IMR-90 (cell line): ENCODE measurements around the gene AFAP1L2. TPM values are rescaled to one million over a fixed set of nuclear protein-coding genes. Genes with fewer than 3 reads are reported as not detected.

Experiments used
- ATAC-seq: fragments of 200-7000 bp; cut with Tn5 transposase; 2 replicates; pipeline ENCODE4 v1.9.1; 2020; ENCODE audit warnings: low read depth, mild to moderate bottlenecking, moderate library complexity
- BruUV-seq: library from RNA; stranded (reverse); fragments of 400-500 nt; replicated peaks from 2 replicates; lab custom pipeline; 2021; lab: Mats Ljungman, UMichigan
- CTCF ChIA-PET: fragments of 300-600 bp; formaldehyde crosslinking; extraction: SDS; loops from one replicate; lab custom pipeline; 2021; ENCODE audit warnings: antibody characterized with exemption; lab: Yijun Ruan, JAX
- POLR2A ChIA-PET: fragments of 300-600 bp; sonication (Branson Sonifier 250); formaldehyde crosslinking; loops from one replicate; lab custom pipeline; 2022; ENCODE audit warnings: antibody characterized with exemption; ENCODE audit not compliant: unreplicated experiment; lab: Charles Lee
- DNase-seq: peaks from one replicate; pipeline ENCODE4 v3.0.0; 2013
- H2AFZ ChIP-seq: replicated peaks from 2 replicates; pipeline ENCODE3; 2013; ENCODE audit warnings: low read length, mild to moderate bottlenecking; ENCODE audit not compliant: poor library complexity
- H2AK5ac ChIP-seq: 2 replicates; pipeline ENCODE4 v1.6.1; 2013; ENCODE audit warnings: low read depth, low read length, inconsistent platforms
- H2AK9ac ChIP-seq: replicated peaks from 2 replicates; pipeline ENCODE3; 2013; ENCODE audit warnings: mild to moderate bottlenecking, low read depth, low read length, moderate library complexity; ENCODE audit not compliant: poor library complexity
- H2BK120ac ChIP-seq: 2 replicates; pipeline ENCODE4 v1.6.1; 2013; ENCODE audit warnings: low read depth, low read length, inconsistent platforms
- H2BK15ac ChIP-seq: 3 replicates; pipeline ENCODE4 v1.6.1; 2013; ENCODE audit warnings: low read depth, low read length, inconsistent platforms
- H2BK20ac ChIP-seq: 2 replicates; pipeline ENCODE4 v1.6.1; 2013; ENCODE audit warnings: low read depth, mild to moderate bottlenecking, inconsistent platforms, low read length, moderate library complexity
- H2BK5ac ChIP-seq: 2 replicates; pipeline ENCODE4 v1.6.1; 2013; ENCODE audit warnings: mild to moderate bottlenecking, low read depth, low read length, inconsistent platforms; ENCODE audit not compliant: poor library complexity, severe bottlenecking
- H3K14ac ChIP-seq: replicated peaks from 2 replicates; pipeline ENCODE4 v1.6.1; 2013; ENCODE audit warnings: low read depth, low read length, inconsistent platforms
- H3K18ac ChIP-seq: 2 replicates; pipeline ENCODE4 v1.6.1; 2013; ENCODE audit warnings: low read depth, low read length, control low read depth
- H3K23ac ChIP-seq: 2 replicates; pipeline ENCODE4 v1.6.1; 2013; ENCODE audit warnings: low read depth, low read length, inconsistent platforms
- H3K27ac ChIP-seq: 2 replicates; pipeline ENCODE4 v1.5.1; 2013; ENCODE audit warnings: mild to moderate bottlenecking, control low read depth, low read length; ENCODE audit not compliant: insufficient read depth
- H3K27me3 ChIP-seq: 2 replicates; pipeline ENCODE4 v1.6.1; 2013; ENCODE audit warnings: low read length; ENCODE audit not compliant: control insufficient read depth, insufficient read depth
- H3K36me3 ChIP-seq: 2 replicates; pipeline ENCODE4 v1.6.1; 2013; ENCODE audit warnings: low read length, mixed read lengths; ENCODE audit not compliant: control insufficient read depth, insufficient read depth
- H3K4ac ChIP-seq: 2 replicates; pipeline ENCODE4 v1.6.1; 2013; ENCODE audit warnings: low read depth, low read length, inconsistent platforms
- H3K4me1 ChIP-seq: 2 replicates; pipeline ENCODE4 v1.6.1; 2013; ENCODE audit warnings: low read length, mixed read lengths; ENCODE audit not compliant: control insufficient read depth, insufficient read depth
- H3K4me2 ChIP-seq: 2 replicates; pipeline ENCODE4 v1.6.1; 2013; ENCODE audit warnings: low read depth, mild to moderate bottlenecking, control low read depth, low read length, moderate library complexity
- H3K4me3 ChIP-seq: 2 replicates; pipeline ENCODE4 v1.5.1; 2013; ENCODE audit warnings: low read depth, mild to moderate bottlenecking, control low read depth, low read length, moderate library complexity; ENCODE audit not compliant: insufficient read depth
- H3K56ac ChIP-seq: 2 replicates; pipeline ENCODE4 v1.6.1; 2013; ENCODE audit warnings: low read length, inconsistent platforms; ENCODE audit not compliant: insufficient read depth; ENCODE audit errors: extremely low read depth
- H3K79me1 ChIP-seq, 2 experiments: 2 replicates each; pipeline ENCODE4 v1.6.1; 2013; ENCODE audit warnings: low read length in 2 of 2, inconsistent platforms in 1 of 2, low read depth in 1 of 2
- H3K9ac ChIP-seq: 2 replicates; pipeline ENCODE4 v1.6.1; 2013; ENCODE audit warnings: low read depth, low read length, control low read depth
- H3K9me1 ChIP-seq: 2 replicates; pipeline ENCODE4 v1.6.1; 2013; ENCODE audit warnings: low read length, inconsistent platforms; ENCODE audit not compliant: insufficient read depth
- H3K9me3 ChIP-seq: 2 replicates; pipeline ENCODE4 v1.6.1; 2013; ENCODE audit warnings: low read length; ENCODE audit not compliant: control insufficient read depth, insufficient read depth
- H4K20me1 ChIP-seq: 2 replicates; pipeline ENCODE4 v1.6.1; 2013; ENCODE audit warnings: low read length, inconsistent platforms; ENCODE audit not compliant: insufficient read depth
- H4K5ac ChIP-seq: 2 replicates; pipeline ENCODE4 v1.6.1; 2013; ENCODE audit warnings: mild to moderate bottlenecking, low read depth, low read length, control low read depth
- H4K8ac ChIP-seq, 2 experiments: 2 replicates each; pipeline ENCODE4 v1.6.1; 2013; ENCODE audit warnings: low read depth in 2 of 2, low read length in 2 of 2, control low read depth in 1 of 2, inconsistent platforms in 1 of 2
- H4K91ac ChIP-seq: 2 replicates; pipeline ENCODE4 v1.6.1; 2013; ENCODE audit warnings: low read depth, low read length, inconsistent platforms; ENCODE audit not compliant: insufficient read depth
- CEBPB ChIP-seq: IDR thresholded peaks from 2 replicates; pipeline ENCODE4 v1.6.1; 2012; ENCODE audit warnings: low read depth, low read length, improper control_type of control experiment
- FOS ChIP-seq: fragments of 150-350 bp; IDR thresholded peaks from 2 replicates; pipeline ENCODE4 v1.6.1; 2016; ENCODE audit warnings: low read depth, low read length
- MAFK ChIP-seq: IDR thresholded peaks from 2 replicates; pipeline ENCODE4 v1.6.1; 2012; ENCODE audit warnings: low read depth, low read length, improper control_type of control experiment
- MAZ ChIP-seq: IDR thresholded peaks from 2 replicates; pipeline ENCODE4 v1.6.1; 2012; ENCODE audit warnings: low read depth, mild to moderate bottlenecking, low read length, improper control_type of control experiment, moderate library complexity, borderline replicate concordance
- NFE2L2 ChIP-seq: fragments of 150-350 bp; IDR thresholded peaks from 2 replicates; pipeline ENCODE4 v1.6.1; 2016; ENCODE audit warnings: low read depth, mild to moderate bottlenecking, low read length
- RCOR1 ChIP-seq: IDR thresholded peaks from 2 replicates; pipeline ENCODE4 v1.6.1; 2012; ENCODE audit warnings: mild to moderate bottlenecking, low read length, improper control_type of control experiment; ENCODE audit not compliant: insufficient replicate concordance
- SMC3 ChIP-seq: fragments of 150-350 bp; IDR thresholded peaks from 2 replicates; pipeline ENCODE4 v1.6.1; 2016; ENCODE audit warnings: low read depth, mild to moderate bottlenecking, antibody characterized with exemption, low read length, moderate library complexity
- USF2 ChIP-seq: fragments of 150-350 bp; IDR thresholded peaks from 2 replicates; pipeline ENCODE4 v1.6.1; 2017; ENCODE audit warnings: mild to moderate bottlenecking, antibody characterized with exemption, low read length, low read depth
- WGBS, 2 experiments: methylation state at CpG; one replicate each; pipeline versions ENCODE4 v1.1.5 to v1.1.7; 2013; ENCODE audit warnings: missing lambda C conversion rate in 2 of 2; ENCODE audit not compliant: insufficient read length in 1 of 2; ENCODE audit errors: extremely low coverage in 2 of 2; 5-methylcytosine and 5-hydroxymethylcytosine counted together
- dilution Hi-C: fragments of 300-500 bp; cut with HindIII; formaldehyde crosslinking; loops from one replicate; pipeline ENCODE4 v1.14.3; 2018; ENCODE audit warnings: low sequenced_read_pairs; ENCODE audit not compliant: unreplicated experiment
- in situ Hi-C: fragments of 300-500 bp; cut with MboI; formaldehyde crosslinking; loops from 3 replicates; pipeline ENCODE4 v1.14.3; 2019; ENCODE audit warnings: low sequenced_read_pairs, inconsistent platforms, mixed read lengths
- intact Hi-C: fragments of 100-400 bp; cut with micrococcal nuclease; formaldehyde crosslinking; loops from 2 replicates; pipeline ENCODE4 v1.10.0; 2022
- polyA plus RNA-seq, 3 experiments: library from polyadenylated mRNA; depleted of rRNA; stranded (reverse); fragments of >200 nt; gene quantifications; 2 replicates each; pipeline ENCODE4 v1.2.3, GENCODE V29; 2012; ENCODE audit warnings: low replicate concordance in 1 of 3
- total RNA-seq: library from RNA; depleted of rRNA; stranded (reverse); fragments of >200 nt; gene quantifications from 2 replicates; pipeline ENCODE4 v1.2.3, GENCODE V29; 2012

Gene AFAP1L2
- total and polyA plus RNA-seq, 2 of the 4 experiments (the other 2 are of a cell fraction) = under 0.01 to 0.10 TPM

GRCh38 chr10:114427124-114427852, 23.0 kb upstream of the AFAP1L2 start:
- no peak overlapping the region for H3K18ac ChIP-seq
- no peak overlapping the region for H3K27ac ChIP-seq
- H3K14ac ChIP-seq = no peak overlapping the region
- no peaks in the 10 kb centered on the region; the same call in 1 of the 2 replicates for H3K4me1 ChIP-seq
- WGBS, 2 experiments = no CpG with 5 or more reads among the region's 9 CpGs
- no peaks in the 10 kb centered on the region for H3K9me1 ChIP-seq
- POLR2A ChIA-PET = no interaction called here
- DNase-seq = no peak
- no peak overlapping the region for H4K8ac ChIP-seq
- H3K9me3 ChIP-seq = no peaks in the 10 kb centered on the region
- in situ Hi-C loops (no loop called here), intact Hi-C loops (no loop called here), dilution Hi-C loops (no loop called here)
- peaks cover 31% of the 10 kb centered on the region for H3K27me3 ChIP-seq
- H2BK5ac ChIP-seq = no peak overlapping the region
- CTCF ChIA-PET = interaction anchor here (0.6 to 1.6 kb wide), 2 partner anchors 43 to 123 kb away, joined by 3 to 4 read pairs; no protein-coding TSS in a partner anchor
- H3K23ac ChIP-seq = no peak overlapping the region
- H3K4me3 ChIP-seq = no peak overlapping the region
- H2BK120ac ChIP-seq = no peak overlapping the region
- no peak overlapping the region for H3K4me2 ChIP-seq
- TF ChIP-seq CEBPB (no peak), MAZ (no peak), NFE2L2 (no peak), FOS (no peak), MAFK (no peak), RCOR1 (no peak), SMC3 (no peak), USF2 (no peak)
- H3K36me3 ChIP-seq = no peaks in the 10 kb centered on the region
- no peak overlapping the region for H4K91ac ChIP-seq
- H2BK15ac ChIP-seq = no peak overlapping the region
- no peak overlapping the region for H4K5ac ChIP-seq
- no peak overlapping the region for H2AK9ac ChIP-seq
- no peak overlapping the region for H2BK20ac ChIP-seq
- H3K9ac ChIP-seq = no peak overlapping the region
- H3K4ac ChIP-seq = no peak overlapping the region
- H3K56ac ChIP-seq = no peak overlapping the region
- no TSS peak for BruUV-seq
- no peak overlapping the region for H2AK5ac ChIP-seq
- no peak overlapping the region for H2AFZ ChIP-seq
- ATAC-seq = no peak; the same call in 1 of the 2 replicates
- H4K20me1 ChIP-seq = no peaks in the 10 kb centered on the region
- no peaks in the 10 kb centered on the region for H3K79me1 ChIP-seq
